ENCODE results near the gene SIPA1.
"Not testable (repeated sequence)": the region's sequence is repeated elsewhere in the genome, so short reads cannot be mapped to it uniquely, and the experiment has no call there.

The SIPA1 gene

DNA sequence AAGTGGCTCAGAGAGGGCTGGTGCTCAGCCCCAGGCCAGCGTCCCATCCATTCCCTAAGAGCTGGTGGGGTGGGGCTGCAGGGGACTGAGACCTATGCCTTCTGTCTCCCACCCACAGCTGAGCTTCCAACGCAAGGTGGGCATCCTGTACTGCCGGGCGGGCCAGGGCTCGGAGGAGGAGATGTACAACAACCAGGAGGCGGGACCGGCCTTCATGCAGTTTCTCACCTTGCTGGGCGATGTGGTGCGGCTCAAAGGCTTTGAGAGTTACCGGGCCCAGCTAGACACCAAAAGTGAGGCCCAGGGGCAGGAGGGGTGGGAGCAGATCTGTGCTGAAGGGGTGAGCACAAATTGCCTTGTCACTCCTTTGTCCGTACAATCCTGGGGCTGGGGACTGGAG lies 6.9 kb downstream of the SIPA1 start:
- no peak for DNase-seq

DNA sequence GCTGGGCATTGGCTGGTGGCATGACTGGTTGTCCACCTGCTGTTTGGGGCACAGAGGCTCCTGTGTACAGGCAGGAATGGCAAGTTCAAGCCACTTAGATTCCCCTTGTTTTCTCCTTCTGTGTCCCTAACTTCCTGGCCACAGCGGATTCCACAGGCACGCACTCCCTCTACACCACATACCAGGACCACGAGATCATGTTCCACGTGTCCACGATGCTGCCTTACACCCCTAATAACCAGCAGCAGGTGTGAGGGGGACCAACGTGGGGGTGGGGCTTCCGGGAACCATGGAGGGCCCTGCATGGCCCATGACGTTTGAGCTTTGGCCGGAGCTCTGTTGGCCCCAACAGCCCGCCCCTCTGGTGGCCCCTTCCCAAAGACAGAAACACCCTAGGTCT lies 7.8 kb downstream of the SIPA1 start:
- no peak for DNase-seq

DNA sequence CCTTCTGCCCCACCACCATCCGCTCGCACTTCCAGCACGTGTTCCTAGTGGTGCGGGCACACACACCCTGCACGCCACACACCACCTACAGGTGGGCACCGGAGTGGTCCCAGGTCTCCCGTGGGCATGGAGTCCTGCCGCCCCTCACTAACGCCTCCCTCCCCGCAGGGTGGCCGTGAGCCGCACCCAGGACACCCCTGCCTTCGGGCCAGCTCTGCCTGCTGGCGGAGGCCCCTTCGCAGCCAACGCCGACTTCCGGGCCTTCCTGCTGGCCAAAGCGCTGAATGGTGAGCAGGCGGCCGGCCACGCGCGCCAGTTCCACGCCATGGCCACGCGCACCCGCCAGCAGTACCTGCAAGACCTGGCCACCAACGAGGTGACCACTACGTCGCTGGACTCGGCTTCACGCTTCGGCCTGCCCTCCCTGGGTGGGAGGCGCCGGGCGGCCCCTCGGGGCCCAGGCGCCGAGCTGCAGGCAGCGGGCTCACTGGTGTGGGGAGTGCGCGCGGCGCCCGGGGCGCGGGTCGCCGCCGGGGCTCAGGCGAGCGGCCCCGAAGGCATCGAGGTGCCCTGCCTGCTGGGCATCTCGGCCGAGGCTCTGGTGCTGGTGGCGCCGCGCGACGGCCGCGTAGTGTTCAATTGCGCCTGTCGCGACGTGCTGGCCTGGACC lies 8.5 kb downstream of the SIPA1 start:
- DNase-seq = no peak

DNA sequence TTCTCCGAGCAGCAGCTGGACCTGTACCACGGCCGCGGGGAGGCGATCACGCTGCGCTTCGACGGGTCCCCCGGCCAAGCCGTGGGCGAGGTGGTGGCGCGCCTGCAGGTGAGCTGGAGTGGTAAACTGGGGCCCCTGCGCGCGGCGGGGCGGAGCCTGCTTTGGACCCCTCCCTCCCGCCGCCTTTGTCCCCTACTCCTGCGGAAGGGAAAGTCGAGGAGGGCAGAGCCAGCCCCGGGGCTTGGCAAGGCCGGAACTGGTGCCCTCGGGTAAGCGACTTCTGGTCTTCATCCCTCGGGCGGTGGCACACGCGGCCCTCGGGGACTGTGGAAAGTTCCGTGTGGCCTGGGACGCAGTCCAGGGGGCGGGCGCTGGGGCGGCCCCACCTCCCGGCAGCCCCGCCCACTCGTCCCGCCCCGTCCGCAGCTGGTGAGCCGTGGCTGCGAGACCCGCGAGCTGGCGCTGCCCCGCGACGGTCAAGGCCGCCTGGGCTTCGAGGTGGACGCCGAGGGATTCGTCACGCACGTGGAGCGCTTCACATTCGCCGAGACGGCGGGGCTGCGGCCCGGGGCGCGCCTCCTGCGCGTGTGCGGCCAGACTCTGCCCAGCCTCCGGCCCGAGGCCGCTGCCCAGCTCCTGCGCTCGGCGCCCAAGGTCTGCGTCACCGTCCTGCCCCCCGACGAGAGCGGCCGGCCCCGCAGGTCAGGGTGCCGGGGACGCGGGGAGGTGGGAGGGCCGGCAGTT lies 9.2 kb downstream of the SIPA1 start:
- no peak for DNase-seq

GRCh38 chr11:65648997-65649493 lies 11.1 kb downstream of the SIPA1 start:
- no peak for DNase-seq

- DNase-seq = no peak
Observed at GRCh38 chr11:65649656-65650546, 12.0 kb downstream of the SIPA1 start.

DNA sequence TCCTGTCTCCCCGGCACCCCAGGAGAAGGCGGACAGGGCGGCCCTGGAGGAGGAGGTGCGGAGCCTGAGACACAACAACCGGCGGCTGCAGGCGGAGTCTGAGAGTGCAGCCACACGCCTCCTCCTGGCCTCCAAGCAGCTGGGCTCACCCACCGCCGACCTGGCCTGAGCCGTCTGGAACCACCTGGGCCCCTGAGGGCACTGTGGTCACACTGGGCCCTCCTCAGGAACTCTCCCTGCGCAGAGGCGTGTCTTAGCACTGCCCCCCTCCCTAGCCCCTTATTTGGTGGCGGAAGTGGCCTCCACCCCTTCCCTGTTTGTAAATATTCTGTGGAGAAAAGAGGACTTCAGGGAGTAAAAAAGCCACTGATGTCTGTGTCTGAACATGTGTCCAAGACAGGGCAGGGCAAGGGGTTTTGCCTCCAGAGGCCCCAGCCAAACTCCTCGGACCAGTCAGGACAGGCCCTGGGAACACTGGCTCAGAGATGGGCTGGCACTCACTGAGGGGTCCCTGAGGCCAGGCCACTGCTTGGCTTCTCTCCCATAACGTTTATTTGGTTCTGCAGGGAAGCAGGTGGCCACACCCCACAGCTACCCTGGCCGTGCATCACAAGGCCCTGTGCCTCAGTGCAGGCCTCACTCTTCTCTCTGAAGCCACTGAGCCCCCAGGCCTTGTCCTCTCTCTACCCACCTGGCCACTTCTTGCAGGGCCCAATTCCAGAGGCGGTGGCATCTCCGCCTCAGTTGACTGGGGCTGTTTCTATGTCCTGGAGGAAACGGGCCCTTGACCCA lies 12.8 kb downstream of the SIPA1 start:
- DNase-seq = no peak

DNA sequence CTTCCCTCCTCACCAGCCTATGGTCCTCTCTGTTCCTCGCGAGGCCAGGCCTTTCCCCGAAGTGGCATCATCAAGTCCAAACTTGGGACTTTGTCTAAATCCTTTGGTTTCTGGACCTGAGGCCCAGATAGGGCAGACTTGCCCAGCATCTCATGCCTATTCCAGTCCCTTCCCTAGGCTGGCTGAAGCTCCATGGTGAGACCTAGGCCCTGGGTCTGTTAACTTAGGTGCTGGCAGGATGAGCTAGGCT lies 13.4 kb downstream of the SIPA1 start:
- DNase-seq = no peak

DNA sequence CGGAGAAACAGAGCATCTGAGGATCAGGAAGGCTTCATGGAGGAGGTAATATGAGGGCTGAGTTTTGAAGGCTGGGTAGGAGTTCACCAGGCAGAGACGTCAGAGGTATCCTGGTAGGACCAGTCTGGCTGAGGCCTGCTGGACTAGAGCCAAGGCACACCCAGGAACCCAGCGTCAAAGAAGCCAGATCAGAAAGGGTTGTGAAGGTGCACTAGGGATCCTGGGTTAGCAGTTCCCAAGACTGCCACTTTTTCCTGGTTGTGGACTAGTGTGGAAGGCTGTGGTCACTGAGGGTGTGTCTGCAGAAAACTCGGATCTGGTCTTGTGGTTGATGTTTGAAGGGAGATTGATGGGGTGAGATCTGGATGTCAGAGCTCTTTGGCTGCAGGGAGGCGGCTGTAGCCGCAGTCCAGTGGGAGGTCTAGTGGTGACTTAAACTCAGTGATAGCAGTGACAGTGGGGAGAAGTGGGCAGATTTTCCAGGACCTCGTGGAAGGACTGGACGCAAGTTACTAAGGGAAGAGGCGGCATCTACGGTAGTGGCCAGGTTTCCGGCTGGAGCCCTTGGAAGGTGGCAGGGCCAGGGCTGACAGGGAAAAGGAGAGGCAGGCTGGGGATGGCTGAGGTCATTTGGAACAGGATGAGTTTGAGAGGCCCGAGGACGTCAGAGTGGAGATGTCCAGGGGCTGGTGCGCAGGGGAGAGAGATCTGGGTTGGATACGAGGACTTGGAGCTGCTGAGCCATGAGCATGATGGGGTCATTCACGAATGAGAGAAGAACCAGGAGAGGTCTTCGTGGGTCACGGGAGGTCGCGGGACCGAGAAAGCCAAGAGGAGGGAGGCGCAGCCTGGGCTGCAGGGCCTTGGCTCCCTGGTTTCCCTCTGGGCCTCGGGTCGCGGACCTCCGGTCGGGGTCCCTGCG lies 13.9 kb downstream of the SIPA1 start:
- DNase-seq = no peak

DNA sequence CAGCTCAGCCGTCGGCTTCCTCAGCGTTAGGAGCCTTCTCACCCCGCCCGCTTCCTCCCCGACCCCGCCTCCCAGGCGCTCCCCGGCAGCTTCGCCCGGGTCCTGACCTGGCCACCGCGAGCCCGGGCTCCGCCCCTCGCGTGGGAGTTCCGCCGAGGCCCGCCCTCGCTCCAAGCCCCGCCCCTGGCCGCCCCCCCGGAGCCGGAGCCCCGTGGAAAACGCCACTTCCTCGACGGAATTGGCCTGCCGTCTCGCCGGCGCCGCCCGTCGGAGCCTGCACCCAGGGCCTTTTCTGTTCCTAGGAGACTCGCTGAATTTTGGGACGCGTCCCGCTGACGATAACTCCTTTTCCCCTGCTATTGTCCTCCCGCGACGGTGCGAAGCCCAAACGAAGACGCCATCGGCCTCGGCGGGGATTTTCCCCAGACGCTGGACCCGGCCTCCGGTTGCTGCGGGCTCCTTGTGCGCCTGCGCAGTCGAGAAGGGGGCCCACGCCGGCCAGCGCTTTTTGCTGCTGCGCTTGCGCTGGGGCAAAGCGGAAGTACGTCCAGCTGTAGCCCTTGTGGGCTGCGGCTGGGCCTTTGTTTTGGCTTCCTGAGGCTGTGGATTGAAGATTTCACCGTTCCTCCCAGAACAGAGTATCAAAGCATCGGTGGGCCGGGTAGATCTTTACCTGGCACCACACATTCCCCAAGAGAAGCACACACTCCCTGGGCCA lies 14.8 kb downstream of the SIPA1 start:
- peak; percentile 34 for DNase-seq

GRCh38 chr11:65653229-65654225 lies 15.6 kb downstream of the SIPA1 start:
- no peak for DNase-seq

GRCh38 chr11:65654375-65655349 lies 16.8 kb downstream of the SIPA1 start:
- DNase-seq = no peak

GRCh38 chr11:65655570-65656332 lies 17.9 kb downstream of the SIPA1 start:
- DNase-seq = no peak

- no peak for DNase-seq
Observed at GRCh38 chr11:65657426-65657825, 19.5 kb downstream of the SIPA1 start.

DNA sequence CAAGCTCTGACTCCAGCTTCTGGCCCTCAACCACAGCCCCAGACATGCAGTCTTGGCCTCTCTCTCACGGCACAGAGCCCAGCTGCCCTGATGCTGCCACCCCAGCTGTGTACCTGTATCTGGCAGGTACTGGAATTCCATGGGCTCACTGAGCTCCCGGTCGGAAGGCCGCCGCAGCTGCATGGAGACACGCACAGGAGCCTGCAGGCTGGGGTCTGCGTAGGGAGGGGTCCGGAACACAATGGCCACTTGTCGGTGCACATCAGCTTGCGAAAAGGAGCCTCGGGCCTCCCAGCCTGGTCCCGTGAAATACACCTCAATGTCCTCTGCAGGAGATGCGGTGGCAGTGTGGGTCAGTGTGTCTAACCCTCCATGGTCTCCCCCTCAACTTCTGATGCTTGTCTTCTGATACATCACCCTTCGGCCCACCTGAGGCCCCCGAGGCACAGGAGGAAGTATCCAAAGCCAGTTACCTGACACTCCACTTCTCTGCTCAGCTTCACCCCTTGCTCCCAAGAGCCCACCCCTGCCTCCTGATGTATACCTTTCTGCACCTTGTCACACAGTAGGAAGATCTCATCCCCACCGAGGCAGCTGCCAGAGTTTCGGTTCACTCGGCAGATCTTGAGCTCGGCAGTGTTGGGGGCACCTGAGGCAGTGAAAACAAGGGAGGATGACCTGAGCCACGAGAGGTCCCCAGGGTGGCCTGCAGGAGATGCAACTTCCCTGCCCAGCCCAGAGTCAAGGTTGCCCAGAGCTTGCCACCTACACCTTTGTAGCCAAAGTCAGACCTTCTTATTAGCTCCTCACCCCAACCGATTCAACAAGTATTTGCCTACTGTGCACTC lies 20.5 kb downstream of the SIPA1 start:
- DNase-seq = no peak

- no peak for DNase-seq
Observed at GRCh38 chr11:65660038-65660437, 22.1 kb downstream of the SIPA1 start.

DNA sequence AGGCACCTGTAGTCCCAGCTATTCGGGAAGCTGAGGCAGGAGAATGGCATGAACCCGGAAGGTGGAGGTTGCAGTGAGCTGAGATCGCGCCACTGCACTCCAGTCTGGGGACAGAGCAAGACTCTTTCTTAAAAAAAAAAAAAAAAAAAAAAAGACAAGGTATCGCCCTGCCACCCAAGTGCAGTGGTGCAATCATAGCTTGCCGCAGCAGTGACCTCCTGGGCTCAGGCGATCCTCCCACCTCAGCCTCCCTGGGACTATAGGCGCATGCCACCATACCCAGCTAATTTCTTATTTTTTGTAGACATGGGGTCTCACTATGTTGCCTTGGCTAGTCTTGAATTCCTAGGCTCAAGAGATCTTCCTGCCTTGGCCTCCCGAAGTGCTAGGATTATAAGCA lies 23.0 kb downstream of the SIPA1 start:
- not testable (repeated sequence) for DNase-seq
